Measurements from ENCODE around the gene SUGP1.
"Not testable (repeated sequence)": the region's sequence is repeated elsewhere in the genome, so short reads cannot be mapped to it uniquely, and the experiment has no call there.

The SUGP1 gene

GRCh38 chr19:19262190-19263057 is 57.9 kb downstream of the SUGP1 start:
- DNase-seq = no peak

GRCh38 chr19:19261350-19262189 is 58.7 kb downstream of the SUGP1 start:
- DNase-seq = no peak

- no peak for DNase-seq
Measured at GRCh38 chr19:19260417-19261214, 59.7 kb downstream of the SUGP1 start.

GRCh38 chr19:19259741-19260140 is 60.6 kb downstream of the SUGP1 start:
- no peak for DNase-seq

GRCh38 chr19:19258589-19259338 is 61.5 kb downstream of the SUGP1 start:
- DNase-seq = no peak

- DNase-seq = no peak
Measured at GRCh38 chr19:19257836-19258588, 62.3 kb downstream of the SUGP1 start.

- DNase-seq = no peak
Measured at GRCh38 chr19:19257137-19257536, 63.2 kb downstream of the SUGP1 start.

- peak; percentile 48 for DNase-seq
Measured at GRCh38 chr19:19256072-19256969, 64.0 kb downstream of the SUGP1 start.

- DNase-seq = not testable (repeated sequence)
Measured at GRCh38 chr19:19253409-19253808, 66.9 kb downstream of the SUGP1 start.

GRCh38 chr19:19250196-19250801 is 70.0 kb downstream of the SUGP1 start:
- no peak for DNase-seq

GRCh38 chr19:19240476-19240875 is 79.8 kb downstream of the SUGP1 start:
- DNase-seq = no peak

- no peak for DNase-seq
Measured at GRCh38 chr19:19239675-19240074, 80.6 kb downstream of the SUGP1 start.

- DNase-seq = no peak
Measured at GRCh38 chr19:19238126-19238894, 82.0 kb downstream of the SUGP1 start.

GRCh38 chr19:19236173-19236572 is 84.1 kb downstream of the SUGP1 start:
- DNase-seq = no peak

GRCh38 chr19:19234220-19234816 is 86.0 kb downstream of the SUGP1 start:
- no peak for DNase-seq

GRCh38 chr19:19232261-19232721 is 88.0 kb downstream of the SUGP1 start:
- DNase-seq = no peak

GRCh38 chr19:19230999-19231398 is 89.3 kb downstream of the SUGP1 start:
- DNase-seq = no peak

GRCh38 chr19:19229701-19230100 is 90.6 kb downstream of the SUGP1 start:
- no peak for DNase-seq

- DNase-seq = no peak
Measured at GRCh38 chr19:19227217-19227616, 93.1 kb downstream of the SUGP1 start.
